ENCODE data around the gene DLG2.

DNA sequence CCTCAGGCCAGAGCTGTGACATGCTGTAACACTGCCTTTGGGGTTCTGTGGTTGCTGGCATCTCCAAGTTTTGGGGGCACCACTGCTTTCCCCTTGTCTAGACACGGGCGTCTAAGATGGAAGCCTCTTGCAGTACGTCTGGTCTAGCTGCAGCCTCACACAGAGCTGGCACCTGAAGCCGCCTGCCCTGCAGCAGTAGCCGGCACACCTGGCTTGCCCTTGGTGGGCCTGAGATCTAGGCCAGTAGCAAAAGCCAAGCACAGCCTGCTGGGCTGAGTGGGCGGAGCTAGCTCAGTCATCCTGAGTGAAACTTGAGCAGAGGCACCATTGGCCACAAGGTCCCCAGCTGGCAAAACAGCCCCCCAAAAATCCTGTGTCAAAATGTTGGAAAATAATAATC is 154.2 kb downstream of the DLG2 start:
- TF ChIP-seq POLR2A (IDR thresholded peaks at IDR 0.05), result no peak
- TF ChIP-seq CTCF (IDR thresholded peaks at IDR 0.05), result no peak

Data from uterus (tissue), 2 donors.